ENCODE data around the gene SH3D21.

SH3D21 gene

GRCh38 chr1:36351227-36351977 is 45.2 kb downstream of the SH3D21 start:
- peak; percentile 67 for DNase-seq (ENCODE audit: low read depth, low spot score)
- TF ChIP-seq CTCF (IDR thresholded peaks at IDR 0.05; ENCODE audit: insufficient read depth, low read length, missing control alignments), result no peak
- H3K4me3 ChIP-seq (ENCODE audit: low read depth, low read length), result peak overlapping the region; percentile 40
- ChIA-PET POLR2A (interaction anchor here (0.9 to 5.4 kb wide), 7 partner anchors 15 to 38 kb away, joined by 3 to 44 read pairs (median 8); no protein-coding TSS in a partner anchor), CTCF (interaction anchor here (0.8 to 5.4 kb wide), 10 partner anchors 10 to 72 kb away, joined by 3 to 30 read pairs (median 4); partner anchors contain the start of gene EVA1B)

- ChIA-PET POLR2A (interaction anchor here (0.7 to 5.4 kb wide), 5 partner anchors 14 to 203 kb away, joined by 3 to 44 read pairs (median 8); no protein-coding TSS in a partner anchor), CTCF (interaction anchor here (0.7 to 5.4 kb wide), 7 partner anchors 11 to 71 kb away, joined by 3 to 30 read pairs (median 4); partner anchors contain the start of gene EVA1B)
- TF ChIP-seq CTCF (IDR thresholded peaks at IDR 0.05; ENCODE audit: insufficient read depth, low read length, missing control alignments), result peak; percentile 1
- DNase-seq (ENCODE audit: low read depth, low spot score), result no peak
- no peak overlapping the region for H3K4me3 ChIP-seq (ENCODE audit: low read depth, low read length)
These were observed 46.1 kb downstream of the SH3D21 start for GRCh38 chr1:36352125-36352909.

GRCh38 chr1:36352910-36353878 is 47.0 kb downstream of the SH3D21 start:
- ChIA-PET POLR2A (interaction anchor here (1.2 to 5.4 kb wide), 4 partner anchors 13 to 203 kb away, joined by 3 to 44 read pairs (median 8); no protein-coding TSS in a partner anchor), CTCF (interaction anchor here (0.7 to 5.4 kb wide), 7 partner anchors 11 to 69 kb away, joined by 3 to 30 read pairs (median 5); partner anchors contain the start of gene EVA1B)
- no peak overlapping the region for H3K4me3 ChIP-seq (ENCODE audit: low read depth, low read length)
- DNase-seq (ENCODE audit: low read depth, low spot score), result no peak
- no peak for TF ChIP-seq CTCF (IDR thresholded peaks at IDR 0.05; ENCODE audit: insufficient read depth, low read length, missing control alignments)

DNA sequence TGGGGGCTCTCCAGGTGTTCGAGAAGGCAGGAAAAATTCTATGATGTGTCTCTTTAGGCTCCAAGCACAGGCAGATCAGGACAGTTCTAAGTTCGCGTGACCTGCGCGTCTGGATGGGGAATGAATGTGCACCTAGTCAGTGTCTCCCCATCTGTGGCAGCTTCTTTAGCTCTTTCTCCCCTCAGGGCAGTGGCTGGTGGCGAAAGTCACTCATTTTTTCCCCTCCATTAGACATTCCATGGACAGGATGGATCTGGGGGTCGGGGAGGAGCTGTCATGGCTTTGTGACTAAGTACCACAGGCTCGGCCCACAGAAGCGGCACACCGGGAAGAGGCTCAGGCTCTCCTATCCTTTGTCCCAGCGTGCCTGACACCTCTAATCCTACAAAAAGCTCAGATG is 48.3 kb downstream of the SH3D21 start:
- CTCF ChIA-PET, result interaction anchor here (0.8 to 4.4 kb wide), 3 partner anchors 12 to 33 kb away, joined by 3 to 23 read pairs (median 3); no protein-coding TSS in a partner anchor
- no peak for TF ChIP-seq CTCF (IDR thresholded peaks at IDR 0.05; ENCODE audit: insufficient read depth, low read length, missing control alignments)
- H3K4me3 ChIP-seq (ENCODE audit: low read depth, low read length), result no peak overlapping the region
- POLR2A ChIA-PET, result no interaction called here
- no peak for DNase-seq (ENCODE audit: low read depth, low spot score)

- CTCF ChIA-PET, result interaction anchor here (1.1 to 4.4 kb wide), 2 partner anchors 14 to 32 kb away, joined by 4 to 23 read pairs; partner anchors contain the start of gene EVA1B
- TF ChIP-seq CTCF (IDR thresholded peaks at IDR 0.05; ENCODE audit: insufficient read depth, low read length, missing control alignments), result no peak
- no peak overlapping the region for H3K4me3 ChIP-seq (ENCODE audit: low read depth, low read length)
- POLR2A ChIA-PET, result no interaction called here
- DNase-seq (ENCODE audit: low read depth, low spot score), result no peak
These were observed 49.6 kb downstream of the SH3D21 start for GRCh38 chr1:36355811-36356210.

All from AG04449 (cell line).